ENCODE data around the gene MAST4.

DNA sequence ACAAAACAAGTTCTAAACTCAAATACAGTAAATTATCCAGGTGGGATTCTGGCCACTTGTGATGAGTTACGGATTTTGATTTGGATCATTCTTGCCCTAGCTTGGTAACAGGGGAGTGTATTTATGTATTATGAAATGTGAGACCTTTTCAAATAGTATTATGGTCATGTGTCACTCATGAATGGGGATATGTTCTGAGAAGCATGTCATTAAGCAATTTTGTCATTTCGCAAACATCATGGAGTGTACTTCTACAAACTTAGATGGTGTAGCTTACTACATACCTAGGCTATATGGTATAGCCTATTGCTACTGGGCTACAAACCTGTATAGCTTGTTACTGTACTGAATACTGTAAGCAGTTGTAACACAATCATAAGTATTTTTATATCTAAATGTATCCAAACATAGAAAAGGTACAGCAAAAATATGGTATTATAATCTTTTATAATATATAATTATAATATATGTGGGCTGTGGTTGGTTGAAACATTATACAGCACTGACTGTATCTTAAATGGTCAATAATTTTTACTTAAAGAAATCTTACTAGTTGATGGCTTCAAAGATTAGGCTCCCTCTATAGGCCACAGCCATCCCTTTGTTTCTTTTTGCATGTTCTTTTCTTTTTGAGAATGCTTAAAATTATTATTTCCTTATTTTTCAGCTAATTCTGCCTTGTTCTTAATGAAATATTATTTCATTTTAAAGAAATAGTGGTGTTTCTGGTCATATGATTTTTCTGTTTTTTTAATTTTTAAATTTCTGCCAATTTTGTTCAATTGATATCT, 128.4 kb downstream of the MAST4 start:
- no peak for TF ChIP-seq EZH2 (IDR thresholded peaks at IDR 0.05; ENCODE audit: borderline replicate concordance, insufficient read depth, low read depth, low read length, poor library complexity, severe bottlenecking)
- TF ChIP-seq, protein P1, sequence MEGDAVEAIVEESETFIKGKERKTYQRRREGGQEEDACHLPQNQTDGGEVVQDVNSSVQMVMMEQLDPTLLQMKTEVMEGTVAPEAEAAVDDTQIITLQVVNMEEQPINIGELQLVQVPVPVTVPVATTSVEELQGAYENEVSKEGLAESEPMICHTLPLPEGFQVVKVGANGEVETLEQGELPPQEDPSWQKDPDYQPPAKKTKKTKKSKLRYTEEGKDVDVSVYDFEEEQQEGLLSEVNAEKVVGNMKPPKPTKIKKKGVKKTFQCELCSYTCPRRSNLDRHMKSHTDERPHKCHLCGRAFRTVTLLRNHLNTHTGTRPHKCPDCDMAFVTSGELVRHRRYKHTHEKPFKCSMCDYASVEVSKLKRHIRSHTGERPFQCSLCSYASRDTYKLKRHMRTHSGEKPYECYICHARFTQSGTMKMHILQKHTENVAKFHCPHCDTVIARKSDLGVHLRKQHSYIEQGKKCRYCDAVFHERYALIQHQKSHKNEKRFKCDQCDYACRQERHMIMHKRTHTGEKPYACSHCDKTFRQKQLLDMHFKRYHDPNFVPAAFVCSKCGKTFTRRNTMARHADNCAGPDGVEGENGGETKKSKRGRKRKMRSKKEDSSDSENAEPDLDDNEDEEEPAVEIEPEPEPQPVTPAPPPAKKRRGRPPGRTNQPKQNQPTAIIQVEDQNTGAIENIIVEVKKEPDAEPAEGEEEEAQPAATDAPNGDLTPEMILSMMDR (IDR thresholded peaks at IDR 0.05), result no peak

Data from B cell (primary cell).